GM21619 (cell line): ENCODE results near the gene ANOS1.

Source experiments
- ATAC-seq: cut with Tn5 transposase; IDR thresholded peaks from one replicate; pipeline ENCODE4 v1.9.1; 2021; ENCODE audit not compliant: unreplicated experiment

The ANOS1 gene

GRCh38 chrX:8721536-8721935, 10.4 kb downstream of the ANOS1 start:
- no peak for ATAC-seq

- ATAC-seq, result no peak
Observed at GRCh38 chrX:8720136-8720535, 11.8 kb downstream of the ANOS1 start.

GRCh38 chrX:8717354-8717753, 14.6 kb downstream of the ANOS1 start:
- no peak for ATAC-seq

GRCh38 chrX:8714164-8714563, 17.8 kb downstream of the ANOS1 start:
- ATAC-seq, result no peak

GRCh38 chrX:8711401-8711800, 20.5 kb downstream of the ANOS1 start:
- ATAC-seq, result no peak

DNA sequence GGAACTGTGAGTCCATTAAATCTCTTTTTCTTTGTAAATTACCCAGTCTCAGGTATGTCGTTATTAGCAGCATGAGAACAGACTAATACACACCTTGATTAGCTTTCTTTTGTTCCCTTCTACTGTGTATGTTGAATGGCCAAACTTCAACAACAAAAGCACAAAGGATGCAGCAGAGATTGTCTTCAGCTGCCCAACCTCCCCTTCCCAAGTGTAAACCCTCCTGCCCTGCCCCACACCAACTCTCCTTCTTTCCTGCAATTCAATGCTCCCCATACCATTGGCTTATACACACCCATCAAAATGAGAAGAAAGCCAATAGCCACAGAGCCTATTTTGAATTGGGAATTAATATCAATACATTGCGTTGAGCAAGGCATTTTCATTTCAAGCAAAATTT, 27.8 kb downstream of the ANOS1 start:
- ATAC-seq, result no peak

DNA sequence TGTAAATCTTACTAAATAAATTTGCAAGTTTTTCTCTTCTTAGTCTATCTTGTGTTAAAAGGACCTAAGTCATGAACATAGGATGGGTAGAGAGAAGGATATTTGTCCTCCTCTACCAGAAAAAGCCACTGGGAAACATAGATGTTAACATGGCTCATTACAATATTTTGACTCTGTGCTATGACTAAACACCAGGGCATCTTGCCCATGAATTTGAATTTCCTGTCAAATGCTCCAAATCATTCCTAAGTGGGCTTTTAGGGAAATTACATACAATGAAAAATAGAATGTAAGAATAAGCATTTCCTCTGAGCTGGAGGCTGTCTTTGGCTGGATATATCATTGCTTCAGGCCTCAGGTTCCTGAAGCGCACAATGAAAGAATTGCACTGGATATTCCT, 39.1 kb downstream of the ANOS1 start:
- no peak for ATAC-seq

DNA sequence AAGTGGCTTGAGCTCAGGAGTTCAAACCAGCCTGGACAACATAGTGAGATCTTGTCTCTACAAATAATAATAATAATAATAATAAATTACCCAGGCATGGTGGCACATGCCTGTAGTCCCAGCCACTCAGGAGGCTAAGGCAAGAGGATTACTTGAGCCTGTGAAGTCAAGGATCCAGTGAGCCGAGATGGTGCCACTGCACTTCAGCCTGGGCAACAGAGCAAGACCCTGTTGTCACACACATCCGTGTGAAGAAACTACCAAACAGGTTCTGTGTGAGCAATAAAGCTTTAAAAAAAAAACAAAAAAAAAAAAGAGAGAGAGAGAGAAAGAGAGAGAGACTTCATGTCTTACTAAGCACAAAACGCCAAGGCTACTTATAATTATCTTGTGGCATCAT, 42.5 kb downstream of the ANOS1 start:
- ATAC-seq, result no peak

GRCh38 chrX:8688776-8689175, 43.2 kb downstream of the ANOS1 start:
- no peak for ATAC-seq

GRCh38 chrX:8684201-8684965, 47.6 kb downstream of the ANOS1 start:
- ATAC-seq, result no peak

GRCh38 chrX:8683687-8684086, 48.2 kb downstream of the ANOS1 start:
- ATAC-seq, result no peak

- ATAC-seq, result no peak
Observed at GRCh38 chrX:8679550-8679949, 52.4 kb downstream of the ANOS1 start.

DNA sequence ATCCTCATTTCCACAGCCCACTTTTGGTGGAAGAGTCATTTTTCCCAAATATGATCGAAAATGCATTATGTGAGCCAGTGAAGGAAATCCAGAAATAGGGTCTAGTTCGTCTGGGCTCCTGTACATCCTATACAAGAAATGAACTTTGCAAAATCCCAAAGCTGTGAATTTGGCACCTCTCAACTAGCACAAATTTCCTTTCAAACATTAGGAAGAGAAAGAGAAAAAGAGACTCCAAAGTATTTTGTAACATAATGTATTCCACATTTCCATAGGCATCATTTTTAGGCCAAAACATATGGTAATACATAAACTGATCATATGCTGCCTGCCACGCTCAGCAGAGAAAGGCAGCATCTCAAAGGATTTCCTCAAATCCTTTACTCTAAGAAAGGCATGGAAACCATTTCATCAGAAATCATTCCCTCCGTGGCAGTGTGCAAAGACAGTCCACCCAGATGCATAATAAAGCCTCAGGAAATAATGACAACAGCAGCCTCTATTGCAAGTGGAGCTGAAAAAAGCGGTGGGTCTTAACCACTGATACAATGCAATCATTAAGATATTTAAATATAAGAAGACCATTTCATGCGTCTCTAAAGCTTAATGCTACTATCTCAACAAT, 56.8 kb downstream of the ANOS1 start:
- ATAC-seq, result no peak

DNA sequence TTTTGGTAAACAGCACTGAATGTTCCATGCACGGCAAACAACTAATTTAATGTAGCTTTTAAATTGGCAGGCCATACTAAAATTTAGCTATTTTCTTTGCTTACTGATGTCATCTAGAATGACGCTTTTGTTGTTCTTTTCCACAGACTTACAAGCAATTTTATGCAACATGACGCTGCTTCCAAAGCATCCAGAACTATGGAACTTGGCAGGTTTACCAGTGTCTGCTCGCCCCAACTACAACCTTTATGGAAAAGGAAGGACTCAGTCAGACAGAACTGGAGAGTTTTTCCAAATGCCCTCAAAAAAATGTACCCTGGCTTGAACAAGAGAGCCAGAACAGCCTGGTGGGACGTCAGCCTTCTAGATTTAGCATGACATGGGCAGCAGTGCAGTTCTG, 58.7 kb downstream of the ANOS1 start:
- no peak for ATAC-seq

DNA sequence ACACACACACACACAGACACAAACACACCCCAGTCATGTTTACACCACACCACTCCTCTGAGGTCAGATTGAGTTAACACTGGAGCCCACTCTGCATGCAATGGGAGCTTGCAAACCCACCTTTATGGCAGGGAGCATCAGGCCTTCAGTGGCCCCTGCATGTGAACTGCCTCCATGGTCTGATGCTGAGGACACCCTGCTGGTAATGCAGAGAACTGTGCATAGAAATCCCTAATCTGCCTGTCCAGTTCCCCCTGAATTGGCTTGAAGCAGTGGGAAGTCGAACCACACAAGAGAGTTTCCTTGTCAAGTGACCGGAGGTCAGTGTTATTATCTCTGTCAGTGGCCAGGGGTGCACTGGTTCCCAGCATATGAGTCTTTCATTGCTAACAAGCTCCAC, 59.8 kb downstream of the ANOS1 start:
- no peak for ATAC-seq

DNA sequence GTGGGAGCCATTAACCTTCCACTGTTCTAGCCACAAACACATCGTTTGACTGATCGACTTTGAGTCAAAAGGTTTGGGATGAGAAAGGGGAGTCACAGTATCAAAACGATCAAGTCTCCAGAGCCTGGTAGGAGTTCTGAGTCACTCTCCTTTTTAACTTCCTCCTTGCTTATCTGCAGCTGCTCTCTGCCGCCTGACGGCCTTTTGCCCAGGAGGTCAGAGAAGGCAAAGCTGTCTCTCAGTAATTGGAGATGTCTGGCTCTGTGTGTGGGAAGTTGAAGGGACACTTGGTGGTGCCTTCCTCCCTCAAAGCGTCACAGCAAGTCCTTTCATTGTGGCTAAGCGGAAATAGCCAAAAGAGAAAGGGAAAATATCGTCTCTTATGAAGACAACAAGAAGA, 63.1 kb downstream of the ANOS1 start:
- ATAC-seq, result no peak

- ATAC-seq, result no peak
Observed at GRCh38 chrX:8663325-8663724, 68.6 kb downstream of the ANOS1 start.

GRCh38 chrX:8657883-8658282, 74.1 kb downstream of the ANOS1 start:
- no peak for ATAC-seq

DNA sequence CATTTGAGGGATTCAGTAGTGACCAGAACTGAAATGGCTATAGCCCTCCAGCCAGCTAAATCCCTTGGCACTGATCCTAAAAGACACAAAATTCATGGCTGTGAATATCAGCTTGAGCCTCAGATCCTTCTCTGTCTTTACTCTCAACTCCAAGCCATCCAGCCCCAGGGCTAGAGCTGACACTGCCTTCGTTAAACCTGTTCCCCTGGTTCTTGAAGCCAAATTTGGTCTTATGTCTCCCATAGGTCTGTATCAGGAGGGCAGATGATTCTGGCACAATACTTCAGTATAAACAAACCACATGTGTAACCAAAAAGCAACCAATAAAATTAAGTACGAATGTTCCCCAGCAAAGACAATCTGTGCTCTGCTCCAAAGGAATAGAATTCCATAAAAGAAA, 78.0 kb downstream of the ANOS1 start:
- ATAC-seq, result no peak

DNA sequence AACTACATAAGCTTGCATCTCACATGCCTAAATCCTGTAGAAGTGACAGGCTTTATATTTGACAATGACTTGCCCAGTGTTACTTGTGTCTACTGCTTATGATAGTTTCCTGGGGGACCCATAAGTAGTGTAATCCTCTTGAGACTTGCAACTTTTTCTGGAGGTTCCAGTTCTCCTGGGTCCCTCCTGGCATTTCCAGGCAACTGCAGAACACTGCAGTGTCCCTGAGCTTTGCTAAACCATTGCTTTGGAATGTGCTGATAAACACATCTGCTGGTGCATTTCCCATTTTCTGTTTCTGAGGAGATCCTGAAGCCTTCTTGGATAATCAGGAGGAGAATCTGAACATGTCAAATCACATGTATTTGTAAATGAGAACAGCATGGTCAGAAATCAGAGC, 82.0 kb downstream of the ANOS1 start:
- no peak for ATAC-seq

- ATAC-seq, result no peak
Observed at GRCh38 chrX:8647176-8647575, 84.8 kb downstream of the ANOS1 start.

DNA sequence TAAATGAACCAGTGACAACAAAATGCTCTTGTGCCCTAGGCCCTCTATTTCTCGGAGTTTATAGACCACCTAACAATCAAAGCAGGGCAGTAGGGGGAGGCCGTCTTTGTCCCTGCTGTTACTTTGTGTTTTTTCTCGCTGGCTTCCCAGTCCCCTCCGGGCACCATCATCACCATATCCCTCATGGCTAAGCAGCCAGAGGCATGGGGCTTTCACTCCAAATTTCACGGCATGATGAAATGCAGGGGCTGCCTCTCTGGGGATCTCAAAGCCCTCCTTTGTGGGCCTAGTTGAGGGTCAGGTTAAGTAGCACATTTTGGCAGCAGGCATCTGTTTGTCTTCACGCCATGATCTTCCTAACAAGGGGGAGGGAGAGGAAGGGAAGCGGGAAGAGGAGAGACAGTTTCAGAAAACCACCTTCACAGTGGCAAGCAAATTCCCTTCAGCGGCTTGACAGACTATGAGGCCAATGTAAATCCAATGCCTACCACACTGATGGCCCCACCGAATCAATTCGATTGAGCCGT, 91.9 kb downstream of the ANOS1 start:
- ATAC-seq, result no peak

DNA sequence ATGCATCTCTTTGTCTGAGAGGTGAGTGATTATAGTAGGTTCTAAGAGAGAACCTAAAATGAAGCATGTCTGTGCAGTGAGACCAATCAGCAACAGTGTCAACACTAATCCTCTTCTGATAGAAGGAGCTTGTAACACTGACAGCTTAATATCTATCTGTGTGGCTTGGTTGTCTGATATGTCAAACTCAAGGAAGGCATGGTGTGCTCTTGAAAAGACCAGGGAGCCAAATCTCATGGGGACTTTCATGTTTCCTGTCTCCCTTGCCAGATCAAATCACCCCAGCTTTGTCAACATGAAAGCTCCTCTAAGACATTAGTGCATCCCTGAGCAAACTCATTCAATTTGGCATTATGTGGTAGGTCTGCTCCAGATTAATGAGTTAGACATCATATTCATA, 95.4 kb downstream of the ANOS1 start:
- ATAC-seq, result no peak
